HUDEP-2 (cell line): ENCODE measurements around the gene RARG.
"Not testable (repeated sequence)": the region's sequence is repeated elsewhere in the genome, so short reads cannot be mapped to it uniquely, and the experiment has no call there.

ENCODE experiments used
- DNase-seq, 76 experiments: peaks; one replicate each; lab custom pipeline; 2025; ENCODE audit not compliant: unreplicated experiment in 76 of 76; lab: John Stamatoyannopoulos, UW

Gene RARG

GRCh38 chr12:53178803-53179202 is 53.2 kb downstream of the RARG start:
- DNase-seq = not testable (repeated sequence)

GRCh38 chr12:53177447-53177846 is 54.6 kb downstream of the RARG start:
- not testable (repeated sequence) for DNase-seq

DNA sequence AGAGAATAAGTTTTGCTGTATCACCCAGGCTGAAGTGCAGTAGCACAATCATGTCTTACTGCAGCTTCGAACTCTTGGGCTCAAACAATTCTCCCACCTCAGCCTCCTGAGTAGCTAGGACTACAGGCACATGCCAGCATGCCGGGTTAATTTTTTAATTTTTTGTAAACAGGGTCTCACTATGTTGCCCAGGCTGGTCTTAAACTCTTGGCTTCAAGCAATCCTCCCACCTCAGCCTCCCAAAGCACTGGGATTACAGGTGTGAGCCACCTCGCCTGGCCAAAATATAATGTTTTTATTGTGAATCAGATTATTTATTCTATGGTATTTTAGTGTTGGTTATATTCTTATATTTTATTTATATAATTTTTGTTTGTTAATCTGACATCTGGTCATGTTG is 55.3 kb downstream of the RARG start:
- DNase-seq = no peak

DNA sequence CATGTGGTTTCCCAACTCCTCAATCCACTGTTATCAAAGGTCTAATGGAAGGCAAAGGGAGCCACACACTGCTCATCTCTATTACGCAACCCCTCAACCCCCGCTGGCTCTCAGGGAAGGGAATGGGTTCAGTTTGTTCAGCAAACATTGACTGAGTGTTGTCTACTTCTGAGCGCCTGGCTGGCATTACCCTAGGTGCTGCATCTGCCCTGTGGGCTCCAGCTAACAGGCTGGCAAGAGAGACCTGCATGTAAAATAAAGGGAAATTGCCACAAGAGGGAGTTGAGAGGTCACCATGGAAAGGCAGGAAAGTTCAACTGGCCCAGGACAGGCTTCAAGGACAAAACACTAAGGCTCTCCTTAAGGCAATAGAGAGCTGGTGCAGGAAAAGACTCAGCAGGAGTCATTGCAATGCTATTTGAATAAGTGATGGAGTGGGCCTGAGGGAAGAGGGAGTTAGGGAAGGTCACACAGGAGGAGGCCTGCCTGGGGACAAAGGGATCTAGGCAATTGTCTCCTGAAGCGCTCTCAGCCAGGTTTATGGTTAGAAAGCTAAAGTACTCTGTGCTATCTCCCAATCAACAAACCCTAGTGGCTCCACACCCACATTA is 57.0 kb downstream of the RARG start:
- DNase-seq = peak in 15 of 76 experiments; percentile 9 to 42 (median 25)

GRCh38 chr12:53173085-53173715 is 58.8 kb downstream of the RARG start:
- no peak for DNase-seq

DNA sequence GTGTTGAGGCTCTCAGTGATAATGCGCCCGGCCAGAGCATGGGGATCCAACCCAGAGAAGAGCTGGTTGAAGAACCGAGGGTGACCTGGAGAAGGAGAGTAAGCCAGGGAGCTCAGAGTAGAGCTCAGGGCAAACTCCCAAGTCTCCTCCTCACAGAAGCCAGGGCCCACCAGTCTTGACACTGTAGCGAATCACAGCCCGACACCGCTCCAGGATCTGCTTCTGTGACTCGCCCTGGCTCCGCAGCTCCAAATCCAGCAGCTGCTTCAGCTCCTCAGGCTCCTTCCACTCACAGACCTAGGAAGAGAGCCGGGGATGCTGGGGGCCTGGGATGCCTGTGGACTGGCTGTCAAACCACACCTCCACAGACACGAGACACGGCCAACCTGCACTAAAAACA is 59.7 kb downstream of the RARG start:
- DNase-seq = no peak

DNA sequence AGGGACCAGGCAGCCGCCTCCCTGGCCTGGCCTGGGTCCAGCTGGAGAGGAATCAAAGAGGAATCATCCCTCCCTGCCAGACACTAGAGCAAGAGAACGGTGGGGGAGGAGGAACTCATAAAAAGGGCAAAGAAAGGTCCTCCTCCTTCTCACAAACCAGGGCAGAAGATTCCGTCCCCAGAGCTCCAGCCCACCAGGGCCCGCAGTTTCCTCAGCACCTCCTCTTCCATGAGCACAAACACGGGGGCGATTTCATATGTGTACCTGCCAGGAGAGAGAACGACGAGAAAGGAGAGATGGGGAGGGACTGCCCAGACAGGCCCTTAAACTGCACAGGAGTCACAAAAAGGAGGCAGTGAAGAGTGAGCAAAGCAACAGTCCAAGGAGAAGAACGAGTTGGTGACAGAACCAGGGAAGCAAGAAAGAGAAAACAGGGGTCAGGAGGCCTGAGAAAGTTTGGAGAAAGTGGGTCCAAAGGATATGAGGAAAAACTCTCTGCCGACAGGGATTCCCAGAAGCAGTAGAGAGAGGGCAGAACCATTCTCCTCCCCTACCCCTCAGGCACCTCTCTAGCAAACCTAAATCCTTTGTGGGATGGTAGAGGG is 60.2 kb downstream of the RARG start:
- peak in 53 of 76 experiments; percentile 1 to 63 (median 29) for DNase-seq

DNA sequence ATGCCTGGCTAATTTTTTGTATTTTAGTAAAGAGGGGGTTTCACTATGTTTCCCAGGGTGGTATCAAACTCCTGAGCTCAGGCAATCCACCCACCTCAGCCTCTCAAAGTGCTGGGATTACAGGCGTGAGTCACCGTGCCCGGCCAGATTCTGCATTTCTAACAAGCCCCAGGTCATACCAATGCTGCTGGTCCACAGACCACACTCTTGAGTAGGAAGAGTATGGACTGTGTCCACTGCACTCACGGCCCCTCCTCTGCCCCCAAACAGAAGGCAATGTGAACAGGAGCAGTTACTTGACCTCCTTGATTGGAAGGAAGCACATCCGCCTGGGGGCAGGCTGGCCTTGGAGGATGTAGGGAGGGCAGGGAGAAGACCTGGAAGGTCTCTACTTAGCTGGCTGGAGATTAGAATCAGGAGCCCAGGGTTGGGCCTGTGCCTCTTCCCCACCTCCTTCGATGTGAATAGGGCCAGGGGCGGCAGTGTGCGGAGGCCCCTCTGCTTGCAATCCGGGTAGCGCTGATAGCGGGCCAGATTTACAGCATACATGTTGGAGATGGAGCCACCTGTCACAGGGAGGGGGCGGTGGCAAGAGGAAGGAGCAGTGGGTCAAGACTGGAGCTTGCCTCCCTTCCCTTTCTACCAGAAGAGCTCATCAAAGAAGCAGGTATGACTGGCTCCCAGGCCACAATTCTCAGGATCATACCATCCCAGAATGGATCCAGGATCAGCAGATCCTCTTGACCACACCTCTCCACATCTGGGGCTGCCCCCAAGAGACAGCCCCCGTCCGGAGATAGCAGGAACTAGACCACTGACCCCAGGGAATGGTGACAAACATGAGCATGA is 60.9 kb downstream of the RARG start:
- DNase-seq = no peak

DNA sequence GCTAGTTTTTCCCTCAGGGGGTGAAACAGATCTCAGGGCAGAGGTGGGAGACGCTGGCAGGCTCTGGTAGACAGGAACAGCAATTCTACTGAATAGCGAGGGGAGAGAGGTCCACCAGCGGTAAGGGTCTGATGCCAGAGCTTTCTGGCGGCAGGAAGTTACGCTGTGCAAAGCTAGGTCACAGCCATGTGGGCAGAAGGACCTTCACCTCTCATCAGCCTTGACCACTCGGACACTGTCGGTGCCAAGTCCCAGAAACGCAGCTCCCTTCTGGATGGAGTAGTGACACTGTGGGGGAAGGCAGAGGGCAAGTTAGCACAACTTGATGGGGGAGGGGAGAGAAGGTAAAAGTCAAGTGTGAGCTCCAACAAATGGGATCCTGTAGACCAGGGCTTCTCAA is 61.8 kb downstream of the RARG start:
- no peak for DNase-seq

DNA sequence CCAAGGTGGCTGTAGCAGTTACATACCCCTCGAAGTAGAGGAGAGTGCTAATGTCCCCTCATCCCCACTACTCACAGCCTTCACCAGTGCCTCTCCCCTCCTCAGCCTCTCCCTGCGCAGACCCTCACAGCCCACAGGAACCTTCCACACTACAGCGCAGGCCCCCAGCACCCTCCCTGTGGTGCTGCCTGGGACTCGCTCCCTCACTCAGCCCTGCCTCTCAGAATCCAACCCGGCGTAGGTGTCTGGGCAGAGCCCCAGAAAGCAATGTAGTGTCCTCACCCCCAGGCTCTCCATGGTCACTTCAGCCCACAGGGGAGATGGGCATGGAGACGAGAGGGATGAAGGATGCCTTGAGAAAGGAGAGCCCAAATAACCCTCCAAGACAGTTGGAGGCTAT is 62.4 kb downstream of the RARG start:
- DNase-seq = no peak

GRCh38 chr12:53166837-53167236 is 65.2 kb downstream of the RARG start:
- no peak for DNase-seq

DNA sequence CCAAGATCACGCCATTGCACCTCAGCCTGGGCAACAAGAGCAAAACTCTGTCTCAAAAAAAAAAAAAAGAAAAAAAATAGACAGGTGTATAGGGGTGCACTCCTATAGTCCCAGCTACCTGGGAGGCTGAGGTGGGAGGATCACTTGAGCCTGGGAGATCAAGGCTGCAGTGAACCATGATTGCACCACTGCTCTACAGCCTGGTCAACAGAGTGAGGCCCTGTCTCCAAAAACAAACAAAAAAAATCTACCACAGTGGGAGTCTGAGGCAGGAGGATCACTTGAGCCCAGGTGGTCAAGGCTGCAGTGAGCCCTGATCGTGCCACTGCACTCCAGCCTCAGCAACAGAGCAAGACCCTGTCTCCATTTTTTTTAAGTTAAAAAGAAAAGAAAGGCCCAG is 69.0 kb downstream of the RARG start:
- not testable (repeated sequence) for DNase-seq

GRCh38 chr12:53161119-53161911 is 70.7 kb downstream of the RARG start:
- no peak for DNase-seq

DNA sequence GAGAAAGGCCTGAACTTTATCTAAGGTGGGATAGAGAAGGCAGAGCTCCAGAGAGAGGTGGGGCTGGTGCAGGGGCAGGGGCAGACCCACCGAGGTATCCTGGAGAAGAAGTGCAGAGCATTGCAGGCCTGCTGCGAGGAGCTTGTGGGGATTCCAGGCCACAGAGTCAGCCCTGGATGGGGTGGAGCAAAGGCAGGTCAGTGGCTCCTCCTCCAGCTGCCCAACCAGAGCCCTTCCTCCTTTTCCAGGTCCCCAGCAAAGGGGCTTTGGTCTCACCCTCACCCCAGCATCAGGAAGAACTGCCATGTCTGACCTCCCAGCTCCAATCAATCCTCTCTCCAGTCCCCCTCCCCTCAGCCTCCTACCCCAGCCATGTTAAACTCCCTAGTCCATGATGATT is 71.3 kb downstream of the RARG start:
- no peak for DNase-seq
